Spleen (tissue), 7 donors: ENCODE data around the gene MANEAL.

Experiments
- POLR2A ChIP-seq, 3 donors: fragments of 450-650 bp; IDR thresholded peaks; one replicate each; pipeline ENCODE4 v1.5.1; 2017; ENCODE audit warnings: antibody characterized with exemption in 3 of 3, mild to moderate bottlenecking in 1 of 3
- POLR2AphosphoS5 ChIP-seq, 3 donors: sonication (generic); formaldehyde crosslinking; IDR thresholded peaks; one replicate each; pipeline ENCODE4 v1.5.1; 2017; ENCODE audit warnings: antibody characterized with exemption in 3 of 3
- TF ChIP-seq, protein P1 (sequence below), 11 experiments: fragments of 200-600 bp in 7 of 11; fragments of 450-650 bp in 4 of 11; sonication (generic) in 4 of 11; IDR thresholded peaks in 8 of 11; conservative IDR thresholded peaks in 3 of 11; 1 replicate in 7 of 11; 2 replicates in 4 of 11; pipeline versions ENCODE4 v1.4.0 to v1.8.0; 2016 to 2021; ENCODE audit warnings: antibody characterized with exemption in 11 of 11, inconsistent platforms in 4 of 11, mild to moderate bottlenecking in 1 of 11
- donor health status: DM: no; HTN: no; CAD: no; lungs with moderate emphysema.
- donor health status: DM: no; HTN: no; CAD: no.
- donor health status: DM: no; HTN: no; CAD: no.

GRCh38 chr1:37764414-37764825 is 29.2 kb upstream of the MANEAL start:
- TF ChIP-seq, protein P1, sequence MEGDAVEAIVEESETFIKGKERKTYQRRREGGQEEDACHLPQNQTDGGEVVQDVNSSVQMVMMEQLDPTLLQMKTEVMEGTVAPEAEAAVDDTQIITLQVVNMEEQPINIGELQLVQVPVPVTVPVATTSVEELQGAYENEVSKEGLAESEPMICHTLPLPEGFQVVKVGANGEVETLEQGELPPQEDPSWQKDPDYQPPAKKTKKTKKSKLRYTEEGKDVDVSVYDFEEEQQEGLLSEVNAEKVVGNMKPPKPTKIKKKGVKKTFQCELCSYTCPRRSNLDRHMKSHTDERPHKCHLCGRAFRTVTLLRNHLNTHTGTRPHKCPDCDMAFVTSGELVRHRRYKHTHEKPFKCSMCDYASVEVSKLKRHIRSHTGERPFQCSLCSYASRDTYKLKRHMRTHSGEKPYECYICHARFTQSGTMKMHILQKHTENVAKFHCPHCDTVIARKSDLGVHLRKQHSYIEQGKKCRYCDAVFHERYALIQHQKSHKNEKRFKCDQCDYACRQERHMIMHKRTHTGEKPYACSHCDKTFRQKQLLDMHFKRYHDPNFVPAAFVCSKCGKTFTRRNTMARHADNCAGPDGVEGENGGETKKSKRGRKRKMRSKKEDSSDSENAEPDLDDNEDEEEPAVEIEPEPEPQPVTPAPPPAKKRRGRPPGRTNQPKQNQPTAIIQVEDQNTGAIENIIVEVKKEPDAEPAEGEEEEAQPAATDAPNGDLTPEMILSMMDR (IDR thresholded peaks at IDR 0.05 in 8 of 11, conservative IDR thresholded peaks at IDR 0.05 in 3 of 11) = no peak
- no peak for TF ChIP-seq POLR2A (IDR thresholded peaks at IDR 0.05)
- TF ChIP-seq POLR2AphosphoS5 (IDR thresholded peaks at IDR 0.05) = no peak
